Activated T-helper 1 cell treated with anti-CD3 and anti-CD28 coated beads, Interleukin-12 subunit alpha, Interleukin-12 subunit beta, Interleukin-2, Interleukin-4 antibody, amounts not matched to agents 30 ng/mL and 10 ng/mL and 1 ng/mL, durations not matched to agents 14 hours and 24 hours and 36 hours (primary cell): ENCODE data around the gene HM13. TPM values are rescaled to one million over a fixed set of nuclear protein-coding genes. Genes with fewer than 3 reads are reported as not detected.
"Not testable (repeated sequence)": the region's sequence is repeated elsewhere in the genome, so short reads cannot be mapped to it uniquely, and the experiment has no call there.

Source experiments
- DNase-seq: peaks from one replicate; pipeline ENCODE4 v3.0.0; 2021; ENCODE audit warnings: low spot score
- H3K27ac Mint-ChIP-seq: one replicate; pipeline ENCODE4 v1.8.0; 2021; ENCODE audit warnings: mild to moderate bottlenecking, mixed read lengths
- H3K27me3 Mint-ChIP-seq: one replicate; pipeline ENCODE4 v1.8.0; 2022; ENCODE audit warnings: mild to moderate bottlenecking, moderate library complexity, mixed read lengths; ENCODE audit not compliant: insufficient read depth
- H3K36me3 Mint-ChIP-seq: one replicate; pipeline ENCODE4 v1.8.0; 2021; ENCODE audit warnings: low read depth, mixed read lengths
- H3K4me1 Mint-ChIP-seq: one replicate; pipeline ENCODE4 v1.8.0; 2021; ENCODE audit warnings: low read depth, mixed read lengths
- H3K4me3 Mint-ChIP-seq: one replicate; pipeline ENCODE4 v1.8.0; 2021; ENCODE audit warnings: mild to moderate bottlenecking, moderate library complexity, mixed read lengths
- H3K9me3 Mint-ChIP-seq: one replicate; pipeline ENCODE4 v1.8.0; 2021; ENCODE audit warnings: mixed read lengths
- intact Hi-C: fragments of 100-400 bp; cut with micrococcal nuclease; formaldehyde crosslinking; loops from one replicate; pipeline ENCODE4 v1.15.1; 2024
- total RNA-seq: library from RNA; stranded (reverse); gene quantifications from 2 replicates; pipeline ENCODE4 v1.2.3, GENCODE V29; 2022

The HM13 gene
- total RNA-seq, 1 donor from 2014 or later: 228 TPM

- intact Hi-C loops: no loop called here
- Mint-ChIP-seq H3K36me3 (no peaks in the 10 kb centered on the region), H3K4me1 (peaks cover 6% of the 10 kb centered on the region), H3K27ac (no peak overlapping the region), H3K4me3 (no peak overlapping the region), H3K27me3 (no peaks in the 10 kb centered on the region), H3K9me3 (no peaks in the 10 kb centered on the region)
- no peak for DNase-seq
Measured at GRCh38 chr20:31578448-31579138, 64.4 kb downstream of the HM13 start.

- no peak overlapping the region for H3K4me3 Mint-ChIP-seq
- intact Hi-C loops: no loop called here
- no peaks in the 10 kb centered on the region for H3K36me3 Mint-ChIP-seq
- no peaks in the 10 kb centered on the region for H3K4me1 Mint-ChIP-seq
- no peak overlapping the region for H3K27ac Mint-ChIP-seq
- no peak for DNase-seq
- H3K9me3 Mint-ChIP-seq: no peaks in the 10 kb centered on the region
- no peaks in the 10 kb centered on the region for H3K27me3 Mint-ChIP-seq
Measured at GRCh38 chr20:31579245-31579644, 65.0 kb downstream of the HM13 start.

- H3K4me3 Mint-ChIP-seq, H3K27me3 Mint-ChIP-seq, H3K4me1 Mint-ChIP-seq, H3K36me3 Mint-ChIP-seq, intact Hi-C loops, DNase-seq, H3K27ac Mint-ChIP-seq, H3K9me3 Mint-ChIP-seq: not testable (repeated sequence)
Measured at GRCh38 chr20:31579941-31580651, 65.9 kb downstream of the HM13 start.

- DNase-seq: no peak
- Mint-ChIP-seq H3K27me3 (peaks cover 4% of the 10 kb centered on the region), H3K4me1 (no peaks in the 10 kb centered on the region), H3K9me3 (no peaks in the 10 kb centered on the region), H3K4me3 (no peak overlapping the region), H3K36me3 (no peaks in the 10 kb centered on the region), H3K27ac (no peak overlapping the region)
- intact Hi-C loops: no loop called here
Measured at GRCh38 chr20:31580706-31581105, 66.5 kb downstream of the HM13 start.

- no peaks in the 10 kb centered on the region for H3K4me1 Mint-ChIP-seq
- H3K27me3 Mint-ChIP-seq: peaks cover 9% of the 10 kb centered on the region
- H3K27ac Mint-ChIP-seq: no peak overlapping the region
- no peak for DNase-seq
- H3K9me3 Mint-ChIP-seq: no peaks in the 10 kb centered on the region
- H3K36me3 Mint-ChIP-seq: no peaks in the 10 kb centered on the region
- intact Hi-C loops: no loop called here
- no peak overlapping the region for H3K4me3 Mint-ChIP-seq
Measured at GRCh38 chr20:31581391-31581790, 67.1 kb downstream of the HM13 start.

- no peaks in the 10 kb centered on the region for H3K36me3 Mint-ChIP-seq
- no peak for DNase-seq
- no peaks in the 10 kb centered on the region for H3K9me3 Mint-ChIP-seq
- intact Hi-C loops: loop anchor here (1.0 kb wide), 1 partner anchor 18 kb away; the partner anchor contains the start of gene ID1
- H3K4me1 Mint-ChIP-seq: peaks cover 8% of the 10 kb centered on the region
- H3K27me3 Mint-ChIP-seq: peaks cover 36% of the 10 kb centered on the region
- peak overlapping the region; percentile 69 for H3K4me3 Mint-ChIP-seq
- H3K27ac Mint-ChIP-seq: no peak overlapping the region
Measured at GRCh38 chr20:31587545-31588389, 73.5 kb downstream of the HM13 start.

GRCh38 chr20:31590717-31591225 is 76.5 kb downstream of the HM13 start:
- Mint-ChIP-seq H3K9me3 (no peaks in the 10 kb centered on the region), H3K4me1 (peaks cover 8% of the 10 kb centered on the region), H3K36me3 (no peaks in the 10 kb centered on the region), H3K4me3 (no peak overlapping the region), H3K27me3 (peaks cover 32% of the 10 kb centered on the region), H3K27ac (no peak overlapping the region)
- intact Hi-C loops: no loop called here
- DNase-seq: no peak

- Mint-ChIP-seq H3K4me3 (no peak overlapping the region), H3K4me1 (peaks cover 3% of the 10 kb centered on the region), H3K27me3 (peaks cover 14% of the 10 kb centered on the region), H3K27ac (no peak overlapping the region), H3K36me3 (no peaks in the 10 kb centered on the region), H3K9me3 (no peaks in the 10 kb centered on the region)
- intact Hi-C loops: no loop called here
- no peak for DNase-seq
Measured at GRCh38 chr20:31593221-31594001, 79.2 kb downstream of the HM13 start.

- H3K9me3 Mint-ChIP-seq: no peaks in the 10 kb centered on the region
- intact Hi-C loops: no loop called here
- H3K4me1 Mint-ChIP-seq: no peaks in the 10 kb centered on the region
- H3K4me3 Mint-ChIP-seq: no peak overlapping the region
- no peak overlapping the region for H3K27ac Mint-ChIP-seq
- H3K36me3 Mint-ChIP-seq: no peaks in the 10 kb centered on the region
- peaks cover 7% of the 10 kb centered on the region for H3K27me3 Mint-ChIP-seq
- no peak for DNase-seq
Measured at GRCh38 chr20:31594002-31594557, 79.8 kb downstream of the HM13 start.

GRCh38 chr20:31594558-31595379 is 80.5 kb downstream of the HM13 start:
- no peak overlapping the region for H3K27ac Mint-ChIP-seq
- DNase-seq: no peak
- intact Hi-C loops: no loop called here
- no peaks in the 10 kb centered on the region for H3K9me3 Mint-ChIP-seq
- H3K27me3 Mint-ChIP-seq: peaks cover 2% of the 10 kb centered on the region
- no peaks in the 10 kb centered on the region for H3K4me1 Mint-ChIP-seq
- no peak overlapping the region for H3K4me3 Mint-ChIP-seq
- no peaks in the 10 kb centered on the region for H3K36me3 Mint-ChIP-seq

- Mint-ChIP-seq H3K27me3 (peaks cover 2% of the 10 kb centered on the region), H3K9me3 (no peaks in the 10 kb centered on the region), H3K4me3 (no peak overlapping the region), H3K4me1 (no peaks in the 10 kb centered on the region), H3K36me3 (no peaks in the 10 kb centered on the region), H3K27ac (no peak overlapping the region)
- DNase-seq: no peak
- intact Hi-C loops: no loop called here
Measured at GRCh38 chr20:31595380-31595653, 81.1 kb downstream of the HM13 start.
